ENCODE measurements around the gene LIAS. TPM values are rescaled to one million over a fixed set of nuclear protein-coding genes. Genes with fewer than 3 reads are reported as not detected.

The LIAS gene
- total and polyA plus RNA-seq, 2 of the 13 experiments (the other 11 are each of a cell fraction or from before 2014, with no cell fraction given) = 16.0 to 16.6 TPM

- TF ChIP-seq REST (IDR thresholded peaks at IDR 0.05; ENCODE audit: borderline replicate concordance in 1 of 2, low read depth in 1 of 2, low read length in 2 of 2) (no peak), NFIB (CRISPR knock-in tag; IDR thresholded peaks at IDR 0.05; ENCODE audit: borderline replicate concordance) (no peak), ZKSCAN1 (IDR thresholded peaks at IDR 0.05; ENCODE audit: low read length) (no peak), CCAR2 (optimal IDR thresholded peaks at IDR 0.05; ENCODE audit: low read depth, low read length) (no peak), CEBPG (CRISPR knock-in tag; IDR thresholded peaks at IDR 0.05) (peak; percentile 70), PLRG1 (conservative IDR thresholded peaks at IDR 0.05) (no peak), PRDM15 (CRISPR knock-in tag; IDR thresholded peaks at IDR 0.05) (no peak), NR2F2 (IDR thresholded peaks at IDR 0.05; ENCODE audit: borderline replicate concordance, low read depth) (peak; percentile 91; the same call in 1 of the 2 replicates), UBTF (CRISPR knock-in tag; IDR thresholded peaks at IDR 0.05) (no peak), ZNF839 (CRISPR knock-in tag; IDR thresholded peaks at IDR 0.05; ENCODE audit: borderline replicate concordance) (no peak), ZNF33A (CRISPR knock-in tag; IDR thresholded peaks at IDR 0.05; ENCODE audit: borderline replicate concordance) (no peak), AGO2 (optimal IDR thresholded peaks at IDR 0.05; ENCODE audit: low read depth, low read length) (no peak), HNRNPLL (IDR thresholded peaks at IDR 0.05; ENCODE audit: low read depth, low read length, poor library complexity, severe bottlenecking) (no peak), ZBTB37 (CRISPR knock-in tag; IDR thresholded peaks at IDR 0.05) (no peak), ZNF841 (CRISPR knock-in tag; IDR thresholded peaks at IDR 0.05; ENCODE audit: borderline replicate concordance) (no peak), ZNF543 (CRISPR knock-in tag; IDR thresholded peaks at IDR 0.05) (no peak), SMARCE1 (IDR thresholded peaks at IDR 0.05; ENCODE audit: borderline replicate concordance) (no peak), RXRA (CRISPR knock-in tag; IDR thresholded peaks at IDR 0.05) (peak; percentile 37; the same call in 1 of the 2 replicates)
Measured at GRCh38 chr4:39429476-39430334, 29.2 kb upstream of the LIAS start (continued).

Data from HepG2 (cell line).